ENCODE results near the gene C6orf89. TPM values are rescaled to one million over a fixed set of nuclear protein-coding genes. Genes with fewer than 3 reads are reported as not detected.

Gene C6orf89
- total RNA-seq, 1 donor = 25.8 TPM

DNA sequence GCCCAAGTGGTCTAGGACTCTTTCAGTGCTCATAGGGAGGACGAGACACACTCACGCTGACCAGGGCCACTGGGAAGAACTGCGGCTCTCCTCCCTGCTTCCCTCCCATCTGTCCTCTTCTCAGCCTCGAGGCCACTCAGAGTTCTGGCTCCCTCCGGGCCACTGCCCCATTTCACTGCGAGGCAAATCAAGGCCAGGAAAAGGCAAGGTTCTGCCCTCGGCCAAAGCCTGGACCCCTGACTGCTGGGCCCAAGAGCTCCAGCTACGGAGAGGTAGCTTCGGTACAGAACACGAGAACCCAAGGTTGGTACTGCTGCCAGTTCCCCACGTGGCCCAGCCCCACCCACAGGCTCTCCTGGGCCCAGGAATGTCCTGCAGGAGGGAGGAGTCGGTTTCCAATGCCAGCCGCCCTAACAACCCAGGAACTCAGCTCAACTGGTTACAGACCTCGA is 83.5 kb downstream of the C6orf89 start:
- no peaks in the 10 kb centered on the region for H3K27me3 ChIP-seq (ENCODE audit: insufficient read depth, low read length)

DNA sequence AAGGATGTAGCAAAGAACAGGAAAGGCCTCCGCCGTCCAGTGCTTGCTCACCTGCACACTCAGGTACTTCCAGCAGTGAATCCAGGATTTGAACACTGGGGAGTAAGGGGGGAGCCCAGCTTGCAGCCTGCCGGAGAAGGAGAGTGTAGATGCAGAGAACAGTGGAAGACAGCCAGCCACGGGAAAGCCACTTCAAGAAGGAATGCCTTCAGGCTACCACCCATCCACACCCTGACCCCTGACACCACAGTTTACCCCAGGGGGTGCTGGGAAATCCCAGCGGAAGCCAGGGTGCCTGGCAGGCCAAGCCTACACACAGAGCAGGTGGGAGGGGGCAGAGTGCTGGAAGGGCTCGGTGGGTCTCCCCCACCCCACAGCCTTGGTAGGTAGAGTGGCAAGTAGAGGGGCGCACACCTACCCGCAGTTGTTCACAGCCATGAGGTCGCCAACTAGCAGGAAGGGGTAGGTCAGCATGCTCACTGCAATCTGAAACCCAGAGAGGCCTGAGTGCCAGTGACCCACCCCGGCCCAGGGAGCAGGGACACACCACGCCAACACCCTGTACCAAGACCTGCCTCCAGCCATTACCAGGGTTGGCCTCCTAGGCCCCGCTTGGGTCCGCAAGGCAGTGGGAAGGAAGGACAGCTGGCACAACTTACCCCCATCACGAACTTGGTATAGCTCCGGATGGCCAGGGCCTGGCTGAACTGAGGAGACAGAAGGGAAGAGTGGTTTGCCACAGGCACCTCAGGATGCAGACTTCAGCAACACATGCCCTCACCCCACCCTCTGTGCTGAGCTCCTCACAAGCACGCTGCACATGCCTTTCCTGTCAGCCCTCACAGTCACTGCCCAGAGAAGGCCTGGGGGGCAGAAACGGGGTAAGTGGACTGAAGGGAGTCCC is 84.5 kb downstream of the C6orf89 start:
- no peaks in the 10 kb centered on the region for H3K27me3 ChIP-seq (ENCODE audit: insufficient read depth, low read length)
- no peak overlapping the region for H3K4me3 ChIP-seq (ENCODE audit: low read length)
- no peaks in the 10 kb centered on the region for H3K9me3 ChIP-seq (ENCODE audit: low read depth, low read length)
- H3K4me1 ChIP-seq (ENCODE audit: insufficient read depth, low read length) = no peaks in the 10 kb centered on the region

More for the DNA sequence above, 83.5 kb downstream of the C6orf89 start:
- no peaks in the 10 kb centered on the region for H3K9me3 ChIP-seq (ENCODE audit: low read depth, low read length)
- H3K4me1 ChIP-seq (ENCODE audit: insufficient read depth, low read length) = peaks cover 8% of the 10 kb centered on the region
- H3K4me3 ChIP-seq (ENCODE audit: low read length) = no peak overlapping the region

DNA sequence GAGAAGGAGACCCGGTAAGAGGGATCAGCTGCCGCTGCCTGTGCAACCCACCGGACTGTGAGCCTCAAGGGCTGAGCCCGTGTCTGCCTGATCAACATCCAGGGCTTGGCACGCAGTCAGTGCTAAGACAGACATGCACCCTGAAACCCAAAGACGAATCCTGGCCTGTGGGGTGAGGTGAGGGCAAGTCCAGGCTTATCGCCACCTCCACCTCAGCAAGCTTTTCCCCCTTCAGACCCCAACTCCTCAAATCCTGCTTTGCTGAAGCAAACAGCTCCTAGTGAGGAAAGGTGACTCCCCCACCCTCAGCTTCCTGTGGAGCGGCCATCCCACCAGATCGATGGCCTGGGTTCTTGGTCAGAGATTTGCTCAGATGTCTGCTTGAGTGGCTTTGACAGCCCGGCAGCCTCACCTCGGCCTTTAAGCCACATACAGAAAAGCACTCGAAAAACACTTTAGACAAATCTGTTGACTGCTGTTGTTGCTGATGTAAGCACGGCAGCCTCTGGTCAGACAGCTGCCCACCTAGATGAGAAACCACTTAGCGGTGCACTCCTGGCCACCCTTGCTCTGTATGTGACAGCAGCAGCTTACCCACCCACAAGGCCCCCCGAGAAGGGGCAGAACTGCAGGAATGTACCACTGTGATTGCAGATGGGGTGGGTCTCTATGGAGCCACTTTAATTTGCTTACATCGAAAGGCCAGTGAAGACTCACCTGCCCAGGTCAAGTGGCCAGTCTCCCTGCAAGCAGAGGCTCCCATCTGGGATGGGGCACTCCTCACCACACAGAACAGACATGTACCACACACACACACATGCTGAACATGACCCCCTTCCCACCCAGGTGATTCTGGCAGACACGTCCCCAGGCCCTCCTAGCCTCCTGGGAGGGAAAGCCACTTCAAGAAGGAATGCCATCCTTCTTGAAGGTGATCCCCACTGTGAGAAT is 85.4 kb downstream of the C6orf89 start:
- H3K9me3 ChIP-seq (ENCODE audit: low read depth, low read length) = no peaks in the 10 kb centered on the region

DNA sequence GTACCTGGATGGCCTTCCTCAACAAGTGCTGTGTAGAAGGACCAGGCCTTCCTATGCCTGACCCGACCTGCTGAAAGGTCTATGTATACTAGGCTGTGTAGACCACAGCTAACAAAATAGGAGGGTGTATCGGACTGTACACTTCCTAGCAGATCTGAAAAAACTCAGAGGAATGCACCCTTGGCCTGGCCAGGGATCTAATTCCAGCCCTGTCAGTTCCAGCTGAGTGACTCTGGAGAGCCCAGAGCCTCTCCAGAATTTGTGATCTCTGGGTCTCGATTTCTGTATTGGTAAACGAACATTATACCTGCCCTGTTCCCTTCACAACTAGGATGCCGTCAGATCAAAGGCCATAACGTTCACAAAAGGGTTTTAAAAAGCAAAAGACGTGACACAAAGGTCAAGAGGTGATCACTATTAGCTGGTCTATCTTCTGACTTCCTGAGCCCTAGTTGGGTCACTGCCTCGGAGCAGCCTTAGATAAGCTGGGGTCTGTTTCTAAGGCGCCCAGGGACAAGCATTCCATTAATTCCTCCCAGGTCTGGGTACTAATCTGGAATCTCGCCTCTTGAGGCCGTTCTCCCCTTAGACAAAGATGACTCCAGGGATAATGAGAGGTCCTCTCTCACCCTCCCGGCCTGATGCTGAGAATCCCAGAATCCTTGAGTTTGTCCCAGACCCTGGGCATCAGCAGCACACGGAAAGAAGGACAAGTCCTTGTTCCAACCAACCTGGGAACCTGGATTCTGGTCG is 86.3 kb downstream of the C6orf89 start:
- H3K4me1 ChIP-seq (ENCODE audit: insufficient read depth, low read length) = no peaks in the 10 kb centered on the region
- H3K4me3 ChIP-seq (ENCODE audit: low read length) = no peak overlapping the region
- no peaks in the 10 kb centered on the region for H3K27me3 ChIP-seq (ENCODE audit: insufficient read depth, low read length)
- H3K9me3 ChIP-seq (ENCODE audit: low read depth, low read length) = no peaks in the 10 kb centered on the region

More for the DNA sequence above, 85.4 kb downstream of the C6orf89 start:
- no peaks in the 10 kb centered on the region for H3K27me3 ChIP-seq (ENCODE audit: insufficient read depth, low read length)
- H3K4me3 ChIP-seq (ENCODE audit: low read length) = no peak overlapping the region
- H3K4me1 ChIP-seq (ENCODE audit: insufficient read depth, low read length) = no peaks in the 10 kb centered on the region

DNA sequence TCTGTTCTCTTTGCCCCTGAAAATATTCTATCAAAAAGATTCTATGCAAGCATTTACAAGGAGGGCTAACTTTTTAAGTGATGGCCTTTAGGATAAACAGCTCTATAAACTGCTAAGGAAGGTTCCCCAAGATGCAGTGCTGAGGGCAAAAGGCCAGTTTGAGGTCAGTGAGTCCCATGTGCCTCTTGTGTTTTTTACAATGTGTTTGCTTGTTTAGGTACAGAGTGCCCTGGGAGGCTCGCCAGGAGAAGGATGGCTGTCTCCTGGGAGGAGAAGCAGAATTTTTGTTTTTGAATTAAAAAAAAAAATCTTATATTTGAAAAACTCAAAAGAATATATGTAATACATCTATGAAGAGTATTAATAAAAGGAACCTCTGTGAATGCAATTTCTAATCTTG is 87.4 kb downstream of the C6orf89 start:
- Histone ChIP-seq H3K9me3 (ENCODE audit: low read depth, low read length) (no peaks in the 10 kb centered on the region), H3K4me3 (ENCODE audit: low read length) (no peak overlapping the region), H3K4me1 (ENCODE audit: insufficient read depth, low read length) (no peaks in the 10 kb centered on the region), H3K27me3 (ENCODE audit: insufficient read depth, low read length) (no peaks in the 10 kb centered on the region)

DNA sequence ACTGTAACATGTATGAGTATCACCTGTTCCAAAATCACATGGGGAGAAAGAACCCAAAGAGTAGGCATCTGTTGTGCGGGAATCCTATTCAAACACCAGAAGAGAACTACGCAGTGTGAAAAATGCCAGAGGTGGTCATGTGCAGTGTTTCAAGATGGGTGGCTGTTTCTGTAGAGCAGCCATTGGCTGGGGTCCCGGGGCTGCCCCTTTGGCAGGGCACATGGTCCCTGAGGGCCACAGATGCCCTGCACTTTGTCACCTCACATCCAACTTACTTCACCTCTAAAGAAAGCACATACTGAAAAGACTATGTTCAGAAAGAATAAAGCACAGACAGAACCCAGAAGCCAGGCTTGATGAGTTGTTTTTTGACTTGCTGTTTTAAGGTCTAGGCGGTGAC is 87.9 kb downstream of the C6orf89 start:
- Histone ChIP-seq H3K4me1 (ENCODE audit: insufficient read depth, low read length) (no peaks in the 10 kb centered on the region), H3K27me3 (ENCODE audit: insufficient read depth, low read length) (no peaks in the 10 kb centered on the region), H3K4me3 (ENCODE audit: low read length) (no peak overlapping the region), H3K9me3 (ENCODE audit: low read depth, low read length) (no peaks in the 10 kb centered on the region)

DNA sequence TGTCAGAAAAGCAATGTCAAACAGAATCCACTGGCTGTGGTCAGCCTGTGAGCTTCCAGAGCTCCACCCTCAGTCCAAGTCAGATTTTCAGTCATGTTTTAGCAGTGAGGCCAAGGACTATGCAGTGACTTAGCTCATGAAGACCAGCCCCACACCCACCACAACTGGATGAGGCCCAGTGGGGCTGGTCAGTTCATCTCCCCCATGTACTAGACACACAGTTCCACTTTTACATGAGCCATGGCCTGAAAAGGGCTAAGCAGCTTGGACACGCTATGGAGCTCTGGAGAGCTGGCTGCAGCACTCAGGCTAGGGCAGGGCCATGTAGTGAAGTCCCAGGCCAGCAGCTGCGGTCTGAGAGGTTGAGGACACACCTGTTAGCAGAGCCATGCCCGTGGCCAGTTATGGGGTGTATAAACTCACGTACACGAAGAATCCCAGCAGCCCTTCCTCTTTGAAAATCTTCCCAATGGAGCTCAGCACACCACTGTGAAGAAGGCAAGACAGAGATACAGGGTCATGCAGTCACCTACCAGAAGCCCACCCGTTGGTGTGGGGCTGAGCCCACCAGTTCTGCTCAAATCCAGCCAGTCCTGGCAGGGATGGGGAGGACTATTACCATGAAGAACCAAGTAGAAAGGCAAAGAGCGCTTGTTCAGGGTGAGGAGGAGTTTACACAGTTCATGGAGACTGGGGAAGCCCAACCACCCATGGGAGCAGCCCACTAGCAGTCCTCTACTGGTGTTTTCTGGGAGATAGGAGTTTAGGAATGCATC is 89.7 kb downstream of the C6orf89 start:
- peaks cover 4% of the 10 kb centered on the region for H3K4me1 ChIP-seq (ENCODE audit: insufficient read depth, low read length)
- H3K4me3 ChIP-seq (ENCODE audit: low read length) = no peak overlapping the region
- no peaks in the 10 kb centered on the region for H3K9me3 ChIP-seq (ENCODE audit: low read depth, low read length)

DNA sequence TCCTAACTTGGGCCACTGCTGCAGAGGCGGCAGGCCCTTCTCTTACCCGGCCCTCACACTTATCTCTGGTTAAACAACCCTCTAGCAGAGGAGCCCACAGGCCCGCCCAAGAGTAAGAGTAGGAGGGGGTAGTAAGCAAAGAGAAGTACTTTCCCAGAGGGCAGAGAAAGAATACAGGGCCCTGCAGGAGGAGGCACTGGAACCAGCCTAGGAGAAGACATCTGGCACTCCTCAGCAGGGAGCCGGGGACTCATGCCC is 90.2 kb downstream of the C6orf89 start:
- H3K4me1 ChIP-seq (ENCODE audit: insufficient read depth, low read length) = peaks cover 4% of the 10 kb centered on the region
- H3K9me3 ChIP-seq (ENCODE audit: low read depth, low read length) = no peaks in the 10 kb centered on the region
- H3K4me3 ChIP-seq (ENCODE audit: low read length) = no peak overlapping the region
- no peaks in the 10 kb centered on the region for H3K27me3 ChIP-seq (ENCODE audit: insufficient read depth, low read length)

More for the DNA sequence above, 89.7 kb downstream of the C6orf89 start:
- no peaks in the 10 kb centered on the region for H3K27me3 ChIP-seq (ENCODE audit: insufficient read depth, low read length)

DNA sequence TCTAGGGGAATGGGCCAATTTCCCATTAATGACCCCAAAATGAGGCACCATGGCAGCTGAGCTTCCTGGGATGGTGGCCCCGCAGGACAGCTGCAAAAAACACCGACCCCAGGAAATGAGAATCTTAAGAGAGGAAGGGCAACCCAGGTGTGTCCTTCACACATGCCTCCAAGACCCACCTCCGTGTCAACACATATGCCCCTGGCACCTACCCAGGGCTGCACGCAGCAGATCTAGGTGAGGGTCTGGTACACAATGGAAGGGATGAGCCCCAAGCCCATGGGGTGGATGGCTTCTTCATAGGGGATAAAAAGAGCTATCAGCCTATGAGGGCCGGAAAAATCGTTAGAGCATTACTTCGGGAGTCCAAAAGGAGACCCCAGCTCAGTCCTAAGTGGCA is 90.8 kb downstream of the C6orf89 start:
- H3K9me3 ChIP-seq (ENCODE audit: low read depth, low read length) = no peaks in the 10 kb centered on the region
- H3K27me3 ChIP-seq (ENCODE audit: insufficient read depth, low read length) = no peaks in the 10 kb centered on the region
- H3K4me1 ChIP-seq (ENCODE audit: insufficient read depth, low read length) = peaks cover 4% of the 10 kb centered on the region
- no peak overlapping the region for H3K4me3 ChIP-seq (ENCODE audit: low read length)

DNA sequence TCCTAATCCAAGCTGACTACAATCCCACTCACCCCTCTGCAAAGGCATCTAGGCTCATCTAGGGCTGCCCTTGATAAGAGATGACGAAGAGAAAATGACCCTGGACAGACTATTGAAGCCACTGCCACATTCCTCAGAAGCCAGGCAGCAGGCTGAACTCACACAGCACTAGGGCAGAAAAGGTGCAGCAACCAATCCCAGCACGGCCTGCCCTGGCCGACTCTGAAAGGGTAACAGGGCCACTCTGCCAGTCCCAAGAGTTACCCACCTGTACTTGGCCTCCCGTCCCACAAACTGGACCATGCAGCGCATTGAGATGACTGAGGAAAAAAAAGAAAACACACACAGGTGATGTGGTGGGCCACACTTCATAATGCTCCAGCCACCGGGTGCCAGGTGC is 91.2 kb downstream of the C6orf89 start:
- Histone ChIP-seq H3K9me3 (ENCODE audit: low read depth, low read length) (no peaks in the 10 kb centered on the region), H3K4me1 (ENCODE audit: insufficient read depth, low read length) (peaks cover 4% of the 10 kb centered on the region), H3K4me3 (ENCODE audit: low read length) (no peak overlapping the region), H3K27me3 (ENCODE audit: insufficient read depth, low read length) (no peaks in the 10 kb centered on the region)

DNA sequence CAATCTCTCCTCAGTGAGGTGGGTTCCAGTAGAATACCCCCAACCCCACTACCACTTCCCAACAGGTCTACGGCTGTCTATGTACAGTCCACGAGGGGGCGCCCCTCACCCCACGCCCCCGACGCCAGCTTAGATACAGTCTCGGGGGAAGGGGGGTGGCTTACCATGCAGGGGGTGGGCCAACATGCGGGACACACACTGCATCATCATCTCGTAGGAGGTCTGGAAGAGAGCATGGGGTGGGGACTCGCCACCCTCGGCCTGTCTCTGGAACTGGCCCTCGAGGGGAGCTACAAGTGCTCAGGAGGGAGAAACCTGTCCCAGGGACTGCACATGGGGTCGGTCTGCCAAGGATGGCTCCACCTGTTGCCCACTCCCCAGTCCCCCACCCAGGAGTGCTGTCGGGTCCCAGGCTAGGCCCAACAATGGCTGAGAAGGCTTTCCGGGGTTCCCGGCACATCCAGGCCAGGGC is 91.8 kb downstream of the C6orf89 start:
- H3K4me3 ChIP-seq (ENCODE audit: low read length) = no peak overlapping the region
- no peaks in the 10 kb centered on the region for H3K9me3 ChIP-seq (ENCODE audit: low read depth, low read length)
- peaks cover 5% of the 10 kb centered on the region for H3K4me1 ChIP-seq (ENCODE audit: insufficient read depth, low read length)
- no peaks in the 10 kb centered on the region for H3K27me3 ChIP-seq (ENCODE audit: insufficient read depth, low read length)

Measured in mononuclear cell (primary cell).